ENCODE results near the gene SLC5A9. TPM values are rescaled to one million over a fixed set of nuclear protein-coding genes. Genes with fewer than 3 reads are reported as not detected.

SLC5A9 gene
- total and polyA plus RNA-seq, 9 of the 15 experiments (the other 6 are each of a cell fraction or from before 2014, with no cell fraction given), result not detected

GRCh38 chr1:48246727-48247126 lies 24.2 kb downstream of the SLC5A9 start:
- Histone ChIP-seq H3K27me3 (ENCODE audit: control insufficient read depth in 2 of 2, insufficient read depth in 2 of 2, low read length in 2 of 2) (no peaks in the 10 kb centered on the region), H3K4me2 (ENCODE audit: insufficient read depth, low read length) (no peak overlapping the region), H3K27ac (ENCODE audit: extremely low read depth, low read depth, low read length) (no peak overlapping the region), H3K4me3 (no peak overlapping the region), H3K9me1 (ENCODE audit: control insufficient read depth, insufficient read depth, low read length) (no peaks in the 10 kb centered on the region), H4K20me1 (replicated peaks; ENCODE audit: control insufficient read depth, insufficient read depth, low read length) (no peaks in the 10 kb centered on the region), H3K9me3 (replicated peaks; ENCODE audit: control insufficient read depth, insufficient read depth, low read depth, low read length) (no peaks in the 10 kb centered on the region), H3K4me1 (replicated peaks in 1 of 2; ENCODE audit: control insufficient read depth in 2 of 2, insufficient read depth in 2 of 2, low read length in 2 of 2) (no peaks in the 10 kb centered on the region), H2AFZ (ENCODE audit: low read depth, low read length) (no peak overlapping the region), H3K9ac (ENCODE audit: insufficient read depth in 1 of 2, low read depth in 2 of 2, low read length in 2 of 2) (no peak overlapping the region), H3K36me3 (ENCODE audit: control insufficient read depth, insufficient read depth, low read length) (no peaks in the 10 kb centered on the region), H3K79me2 (ENCODE audit: control insufficient read depth, insufficient read depth, low read length) (no peaks in the 10 kb centered on the region)
- in situ Hi-C loops (cut with MboI) (no loop called here), intact Hi-C loops (cut with micrococcal nuclease) (loop anchor here (5.0 kb wide), 1 partner anchor 251 kb away; no protein-coding TSS in a partner anchor)
- ChIA-PET CTCF (ENCODE audit: low intra/inter-chr PET ratio) (no interaction called here), POLR2A (no interaction called here)
- BruUV-seq (replicated peaks), result no TSS peak
- TF ChIP-seq SMARCC2 (IDR thresholded peaks at IDR 0.05; ENCODE audit: low read depth), result no peak
- TF ChIP-seq USF2 (CRISPR knock-in tag; IDR thresholded peaks at IDR 0.05), result no peak
- TF ChIP-seq CBX8 (IDR thresholded peaks at IDR 0.05; ENCODE audit: borderline replicate concordance, extremely low read depth, low read depth, low read length, poor library complexity, severe bottlenecking), result no peak
- TF ChIP-seq SRSF7 (optimal IDR thresholded peaks at IDR 0.05; ENCODE audit: low read depth, low read length), result no peak
- no peak for TF ChIP-seq POLR3A (IDR thresholded peaks at IDR 0.05; ENCODE audit: borderline replicate concordance, extremely low read depth, insufficient read depth, insufficient read length)
- no peak for TF ChIP-seq GTF2E2 (tag; IDR thresholded peaks at IDR 0.05)
- TF ChIP-seq SMC3 (conservative IDR thresholded peaks at IDR 0.05; ENCODE audit: insufficient read depth, low read depth, low read length), result no peak
- TF ChIP-seq CBX2 (IDR thresholded peaks at IDR 0.05; ENCODE audit: insufficient read depth, low read length, poor library complexity, severe bottlenecking), result no peak
- no peak for TF ChIP-seq PHTF2 (CRISPR knock-in tag; IDR thresholded peaks at IDR 0.05)
- TF ChIP-seq DEAF1 (CRISPR knock-in tag; IDR thresholded peaks at IDR 0.05), result no peak
- TF ChIP-seq CREM (IDR thresholded peaks at IDR 0.05; ENCODE audit: low read depth), result no peak
- TF ChIP-seq, protein P1, sequence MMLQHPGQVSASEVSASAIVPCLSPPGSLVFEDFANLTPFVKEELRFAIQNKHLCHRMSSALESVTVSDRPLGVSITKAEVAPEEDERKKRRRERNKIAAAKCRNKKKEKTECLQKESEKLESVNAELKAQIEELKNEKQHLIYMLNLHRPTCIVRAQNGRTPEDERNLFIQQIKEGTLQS (IDR thresholded peaks at IDR 0.05), result no peak
- TF ChIP-seq, protein P1 (CRISPR knock-in tag; conservative IDR thresholded peaks at IDR 0.05), result no peak
- TF ChIP-seq ADNP (tag; IDR thresholded peaks at IDR 0.05), result no peak
- TF ChIP-seq TARDBP (IDR thresholded peaks at IDR 0.05), result no peak
- ATAC-seq (no peak), DNase-seq (ENCODE audit: extremely low read depth in 1 of 4, low spot score in 3 of 4) (no peak), FAIRE-seq (no peak)
- WGBS (ENCODE audit: insufficient coverage, low coverage, missing lambda C conversion rate), result 0% methylated on average over 1 of the region's 1 CpG
